ENCODE measurements around the gene SESN1.
"Not testable (repeated sequence)": the region's sequence is repeated elsewhere in the genome, so short reads cannot be mapped to it uniquely, and the experiment has no call there.

Gene SESN1

GRCh38 chr6:109094416-109095035 lies at the start of gene SESN1:
Gene SESN1, minus strand, starts transcription at chr6:109094846. Its CDS starts 773 bp downstream, at chr6:109094073.
- in situ Hi-C loops (cut with MboI; ENCODE audit: low sequenced_read_pairs): no loop called here

GRCh38 chr6:109143191-109143590 lies 48.5 kb upstream of the SESN1 start:
- in situ Hi-C loops (cut with MboI; ENCODE audit: low sequenced_read_pairs): no loop called here

GRCh38 chr6:109142067-109142466 lies 47.4 kb upstream of the SESN1 start:
- in situ Hi-C loops (cut with MboI; ENCODE audit: low sequenced_read_pairs): not testable (repeated sequence)

- in situ Hi-C loops (cut with MboI; ENCODE audit: low sequenced_read_pairs): no loop called here
Observed at GRCh38 chr6:109139109-109139508, 44.5 kb upstream of the SESN1 start.

GRCh38 chr6:109136530-109136929 lies 41.9 kb upstream of the SESN1 start:
- in situ Hi-C loops (cut with MboI; ENCODE audit: low sequenced_read_pairs): not testable (repeated sequence)

GRCh38 chr6:109136039-109136438 lies 41.4 kb upstream of the SESN1 start:
- in situ Hi-C loops (cut with MboI; ENCODE audit: low sequenced_read_pairs): not testable (repeated sequence)

GRCh38 chr6:109135600-109135999 lies 41.0 kb upstream of the SESN1 start:
- in situ Hi-C loops (cut with MboI; ENCODE audit: low sequenced_read_pairs): not testable (repeated sequence)

- in situ Hi-C loops (cut with MboI; ENCODE audit: low sequenced_read_pairs): no loop called here
Observed at GRCh38 chr6:109130065-109130464, 35.4 kb upstream of the SESN1 start.

- in situ Hi-C loops (cut with MboI; ENCODE audit: low sequenced_read_pairs): no loop called here
Observed at GRCh38 chr6:109125504-109125903, 30.9 kb upstream of the SESN1 start.

- in situ Hi-C loops (cut with MboI; ENCODE audit: low sequenced_read_pairs): no loop called here
Observed at GRCh38 chr6:109124219-109124618, 29.6 kb upstream of the SESN1 start.

GRCh38 chr6:109121411-109121810 lies 26.8 kb upstream of the SESN1 start:
- in situ Hi-C loops (cut with MboI; ENCODE audit: low sequenced_read_pairs): no loop called here

- in situ Hi-C loops (cut with MboI; ENCODE audit: low sequenced_read_pairs): no loop called here
Observed at GRCh38 chr6:109118871-109119354, 24.3 kb upstream of the SESN1 start.

- in situ Hi-C loops (cut with MboI; ENCODE audit: low sequenced_read_pairs): no loop called here
Observed at GRCh38 chr6:109118337-109118736, 23.7 kb upstream of the SESN1 start.

- in situ Hi-C loops (cut with MboI; ENCODE audit: low sequenced_read_pairs): no loop called here
Observed at GRCh38 chr6:109117346-109118035, 22.8 kb upstream of the SESN1 start.

- in situ Hi-C loops (cut with MboI; ENCODE audit: low sequenced_read_pairs): not testable (repeated sequence)
Observed at GRCh38 chr6:109112663-109113062, 18.0 kb upstream of the SESN1 start.

- in situ Hi-C loops (cut with MboI; ENCODE audit: low sequenced_read_pairs): not testable (repeated sequence)
Observed at GRCh38 chr6:109109663-109110062, 15.0 kb upstream of the SESN1 start.

- in situ Hi-C loops (cut with MboI; ENCODE audit: low sequenced_read_pairs): no loop called here
Observed at GRCh38 chr6:109105681-109106080, 11.0 kb upstream of the SESN1 start.

- in situ Hi-C loops (cut with MboI; ENCODE audit: low sequenced_read_pairs): no loop called here
Observed at GRCh38 chr6:109104512-109104911, 9.9 kb upstream of the SESN1 start.

- in situ Hi-C loops (cut with MboI; ENCODE audit: low sequenced_read_pairs): no loop called here
Observed at GRCh38 chr6:109103942-109104341, 9.3 kb upstream of the SESN1 start.

GRCh38 chr6:109102762-109103161 lies 8.1 kb upstream of the SESN1 start:
- in situ Hi-C loops (cut with MboI; ENCODE audit: low sequenced_read_pairs): no loop called here

GRCh38 chr6:109097661-109098060 lies 3.0 kb upstream of the SESN1 start:
- in situ Hi-C loops (cut with MboI; ENCODE audit: low sequenced_read_pairs): no loop called here

- in situ Hi-C loops (cut with MboI; ENCODE audit: low sequenced_read_pairs): no loop called here
Observed at GRCh38 chr6:109096208-109096607, 1.6 kb upstream of the SESN1 start.

GRCh38 chr6:109095835-109096084 lies 1.1 kb upstream of the SESN1 start:
- in situ Hi-C loops (cut with MboI; ENCODE audit: low sequenced_read_pairs): no loop called here

All from hTERT RPE-1 (cell line).